Kidney (tissue), 14 donors: Measurements from ENCODE around the gene TXLNG. TPM values are rescaled to one million over a fixed set of nuclear protein-coding genes. Genes with fewer than 3 reads are reported as not detected.

ENCODE experiments used
- DNase-seq, 5 donors: peaks; one replicate each; pipeline ENCODE4 v3.0.0-alpha.2; 2013 to 2020
- FAIRE-seq: peaks from 2 replicates; lab custom pipeline; 2012; peaks lifted over from hg19 to GRCh38; lab: Jason Lieb, UNC
- H3K27ac ChIP-seq, 2 donors: one replicate each; pipeline ENCODE4 v1.7.0; 2013; ENCODE audit warnings: low read depth in 2 of 2, low read length in 2 of 2, inconsistent platforms in 1 of 2
- H3K27me3 ChIP-seq: one replicate; pipeline ENCODE4 v1.7.1; 2013; ENCODE audit warnings: low read length, inconsistent platforms; ENCODE audit not compliant: control insufficient read depth, insufficient read depth
- H3K36me3 ChIP-seq, 3 donors: one replicate each; pipeline versions ENCODE4 v1.7.0 to v1.7.1; 2013; ENCODE audit warnings: low read length in 3 of 3, control low read depth in 1 of 3, inconsistent platforms in 1 of 3; ENCODE audit not compliant: insufficient read depth in 3 of 3, control insufficient read depth in 2 of 3
- H3K4me1 ChIP-seq, 3 donors: one replicate each; pipeline versions ENCODE4 v1.7.0 to v1.7.1; 2013; ENCODE audit warnings: low read length in 3 of 3, inconsistent platforms in 1 of 3, low read depth in 1 of 3; ENCODE audit not compliant: control insufficient read depth in 2 of 3, insufficient read depth in 2 of 3
- H3K4me3 ChIP-seq, 3 donors: one replicate each; pipeline versions ENCODE4 v1.7.0 to v1.8.1; 2013; ENCODE audit warnings: low read length in 3 of 3, control low read depth in 1 of 3, inconsistent platforms in 1 of 3
- H3K9ac ChIP-seq, 3 donors: one replicate each; pipeline versions ENCODE4 v1.7.0 to v1.7.1; 2013; ENCODE audit warnings: low read length in 3 of 3, control low read depth in 1 of 3, inconsistent platforms in 1 of 3
- H3K9me3 ChIP-seq, 3 donors: one replicate each; pipeline versions ENCODE4 v1.7.0 to v1.7.1; 2013; ENCODE audit warnings: low read length in 3 of 3, control low read depth in 1 of 3, inconsistent platforms in 1 of 3; ENCODE audit not compliant: control insufficient read depth in 2 of 3, insufficient read depth in 1 of 3
- intact Hi-C: fragments of 100-400 bp; cut with DNase I; formaldehyde crosslinking; loops from one replicate; pipeline ENCODE4 v1.11.1; 2022
- polyA plus RNA-seq: library from polyadenylated mRNA; stranded (reverse); fragments of 350-450 nt; fragmentation: Illumina TruSeq; extraction: RNeasy Lipid Tissue Mini Kit (QIAGEN cat#74804); gene quantifications from one replicate; pipeline ENCODE4 v1.2.3, GENCODE V29; 2014; ENCODE audit warnings: low read depth, low replicate concordance; ENCODE audit not compliant: insufficient read depth
- total RNA-seq: library from RNA; stranded (reverse); fragmentation: NEBNext Ultra II Directional; extraction: Animal tissue kit (Norgen Biotek cat#: 25700); gene quantifications from one replicate; pipeline ENCODE4 v1.2.1, GENCODE V29; 2021
- TF ChIP-seq, protein P1 (sequence below): IDR thresholded peaks from 3 replicates; pipeline ENCODE4 v1.5.1; 2012; ENCODE audit warnings: mild to moderate bottlenecking, moderate library complexity, borderline replicate concordance; ENCODE audit not compliant: insufficient read depth; ENCODE audit errors: extremely low read depth
- donor health status: control.
- donor health status: control.
- donor health status: control.
- donor health status: control.
- donor health status: control.
- donor health status: DM: yes; HTN: yes; CAD: no.
- donor health status: Normal renal cell carcinoma (clear cell type).

The TXLNG gene
- total and polyA plus RNA-seq, 2 donors from 2014 or later, result 5.9 to 12.3 TPM

DNA sequence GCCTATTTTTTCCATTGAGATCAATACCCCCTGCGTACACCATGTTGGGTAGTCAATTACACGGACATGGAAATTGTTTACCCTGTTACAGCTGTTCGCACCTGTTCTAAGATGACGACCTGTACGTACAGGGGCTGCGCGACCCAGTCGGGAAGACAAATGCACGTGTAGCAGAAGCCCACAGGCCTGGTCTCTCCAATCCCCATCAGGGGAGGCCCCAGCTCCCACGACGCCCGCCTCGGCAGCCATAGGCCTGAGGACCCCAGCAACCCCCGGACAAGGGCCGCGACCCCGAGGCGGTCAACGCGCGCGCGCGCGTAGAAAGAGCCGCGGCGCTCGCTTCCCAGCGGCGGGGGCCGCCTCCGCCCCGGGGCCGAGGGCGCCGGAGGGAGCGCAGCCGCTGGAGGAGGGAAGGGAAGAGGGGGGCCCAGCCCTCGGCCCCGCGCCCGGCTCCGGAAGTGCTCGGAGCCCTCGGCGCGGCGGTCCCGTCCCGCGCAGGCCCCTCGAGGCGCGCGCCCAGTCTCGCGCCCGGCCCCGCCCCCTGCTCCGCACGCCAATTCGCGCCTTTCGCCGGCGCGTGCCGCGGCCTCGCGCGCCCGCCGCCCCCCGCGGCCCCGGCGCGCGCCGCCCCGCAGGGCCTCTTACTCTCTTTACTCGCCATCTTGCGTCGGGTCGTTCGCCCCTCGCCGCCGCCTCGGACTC lies 83.3 kb downstream of the TXLNG start:
- DNase-seq (peak; percentile 15 to 80 (median 62)), FAIRE-seq (no peak)
- peak overlapping the region; percentile 64 to 78 (median 77) for H3K4me3 ChIP-seq
- peak overlapping the region; percentile 78 to 91 for H3K27ac ChIP-seq
- no peaks in the 10 kb centered on the region for H3K9me3 ChIP-seq
- intact Hi-C loops, result no loop called here
- H3K4me1 ChIP-seq, result peaks cover 0 to 3% (median 0%) of the 10 kb centered on the region in 3 donors
- peaks cover 23% of the 10 kb centered on the region for H3K27me3 ChIP-seq
- no peaks in the 10 kb centered on the region for H3K36me3 ChIP-seq
- TF ChIP-seq, protein P1, sequence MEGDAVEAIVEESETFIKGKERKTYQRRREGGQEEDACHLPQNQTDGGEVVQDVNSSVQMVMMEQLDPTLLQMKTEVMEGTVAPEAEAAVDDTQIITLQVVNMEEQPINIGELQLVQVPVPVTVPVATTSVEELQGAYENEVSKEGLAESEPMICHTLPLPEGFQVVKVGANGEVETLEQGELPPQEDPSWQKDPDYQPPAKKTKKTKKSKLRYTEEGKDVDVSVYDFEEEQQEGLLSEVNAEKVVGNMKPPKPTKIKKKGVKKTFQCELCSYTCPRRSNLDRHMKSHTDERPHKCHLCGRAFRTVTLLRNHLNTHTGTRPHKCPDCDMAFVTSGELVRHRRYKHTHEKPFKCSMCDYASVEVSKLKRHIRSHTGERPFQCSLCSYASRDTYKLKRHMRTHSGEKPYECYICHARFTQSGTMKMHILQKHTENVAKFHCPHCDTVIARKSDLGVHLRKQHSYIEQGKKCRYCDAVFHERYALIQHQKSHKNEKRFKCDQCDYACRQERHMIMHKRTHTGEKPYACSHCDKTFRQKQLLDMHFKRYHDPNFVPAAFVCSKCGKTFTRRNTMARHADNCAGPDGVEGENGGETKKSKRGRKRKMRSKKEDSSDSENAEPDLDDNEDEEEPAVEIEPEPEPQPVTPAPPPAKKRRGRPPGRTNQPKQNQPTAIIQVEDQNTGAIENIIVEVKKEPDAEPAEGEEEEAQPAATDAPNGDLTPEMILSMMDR, result no peak
- H3K9ac ChIP-seq, result peak overlapping the region in 2 of 3 donors; percentile 65 to 79

DNA sequence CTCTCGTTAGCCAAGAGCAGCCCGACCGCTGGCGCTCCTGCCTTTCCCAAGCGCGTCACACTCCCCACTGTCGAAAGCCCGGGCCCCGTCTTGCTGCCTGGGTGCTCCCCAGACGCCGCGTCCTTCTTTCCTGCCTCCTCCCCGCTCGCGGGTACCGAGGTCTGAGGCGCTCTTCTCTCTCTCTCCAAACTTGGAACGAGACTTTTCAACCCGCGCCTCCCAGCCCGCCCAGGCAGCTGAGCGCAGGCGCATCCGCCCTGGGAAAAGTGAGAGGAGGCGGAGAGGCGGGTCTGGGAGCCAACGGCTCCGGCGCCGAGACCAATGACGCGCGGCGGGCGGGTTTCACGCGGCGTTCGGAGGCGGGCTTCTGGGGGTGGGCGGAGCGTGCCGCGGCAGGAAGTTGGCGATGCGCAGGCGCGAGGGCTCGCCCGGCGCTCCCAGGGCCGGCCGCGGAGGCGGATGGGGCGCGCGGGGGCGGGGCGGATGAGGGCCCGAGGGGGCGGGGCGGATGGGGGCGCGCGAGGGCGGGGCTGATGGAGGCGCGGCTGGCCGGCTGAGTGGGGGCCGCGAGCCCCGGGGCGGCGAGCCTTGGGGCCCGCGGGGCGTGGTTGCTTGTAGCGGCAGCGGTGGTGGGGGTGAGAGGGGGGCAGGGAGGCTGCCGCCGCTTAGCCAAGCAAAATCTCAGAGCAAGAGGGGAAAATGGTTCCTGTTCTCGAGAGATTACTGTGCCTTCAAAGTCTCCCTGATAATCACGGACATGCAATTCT lies 84.0 kb downstream of the TXLNG start, which contains the start of gene RBBP7:
Gene RBBP7 (minus strand): TSS at position 268 of the 767 bp plus-strand sequence. CDS start 309 bp downstream, outside the sequence.
- intact Hi-C loops, result no loop called here
- no peaks in the 10 kb centered on the region for H3K36me3 ChIP-seq
- TF ChIP-seq, protein P1, result no peak
- peaks cover 0 to 3% (median 0%) of the 10 kb centered on the region in 3 donors for H3K4me1 ChIP-seq
- peaks cover 28% of the 10 kb centered on the region for H3K27me3 ChIP-seq
- peak; percentile 95 to 98 (median 96) for DNase-seq
- H3K9me3 ChIP-seq, result no peaks in the 10 kb centered on the region
- peak within 1 kb of the TSS in 2 of 3 donors; percentile 65 to 79 for H3K9ac ChIP-seq
- H3K4me3 ChIP-seq, result peak within 1 kb of the TSS; percentile 72 to 78 (median 77)
- H3K27ac ChIP-seq, result peak within 1 kb of the TSS; percentile 78 to 91
- FAIRE-seq, result no peak

DNA sequence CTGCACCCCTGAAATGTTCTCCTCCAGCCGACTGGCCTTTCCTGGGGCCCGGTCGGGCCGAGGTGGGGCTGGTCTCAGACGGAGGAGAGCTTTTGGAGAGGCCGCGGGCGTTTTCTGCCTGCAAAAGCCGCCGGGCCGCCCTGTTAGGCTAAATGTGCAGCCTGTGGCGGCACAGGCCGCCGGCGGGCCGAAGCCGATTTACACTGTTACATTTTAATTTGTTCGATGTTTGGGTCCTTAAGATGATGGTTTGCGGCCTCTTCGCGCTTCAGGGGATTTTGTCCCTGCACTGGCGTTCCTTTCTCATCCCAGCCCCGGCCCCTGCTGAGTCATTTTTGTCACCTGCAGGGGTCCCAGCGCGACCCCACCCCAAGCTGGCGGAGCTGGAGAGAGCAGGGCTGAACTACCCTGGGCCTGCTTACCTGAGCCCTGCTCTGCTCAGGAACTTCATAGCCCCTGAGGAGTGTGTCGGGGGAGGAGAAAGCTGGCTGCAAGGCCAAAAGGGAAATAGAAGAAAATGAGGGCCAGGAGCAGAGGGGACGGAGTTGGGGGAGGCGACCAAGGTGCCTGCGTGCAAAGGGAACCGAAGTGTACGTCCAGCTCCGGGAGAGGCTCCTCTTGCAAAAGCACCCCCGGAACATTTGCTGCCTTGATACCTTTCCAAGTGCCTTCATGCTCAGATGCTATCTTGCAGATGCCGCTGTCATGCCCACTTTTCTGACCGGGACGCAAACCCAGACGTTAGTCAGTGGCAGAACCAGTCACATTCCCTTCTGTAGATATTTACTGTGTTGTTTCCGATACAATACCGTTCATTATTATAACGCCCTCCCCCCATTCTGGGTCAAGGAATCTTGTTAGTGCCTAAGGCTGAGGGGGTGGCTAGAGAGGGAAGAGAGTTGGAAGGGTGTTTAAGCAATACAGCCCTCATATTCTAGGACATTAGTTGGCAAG lies 84.9 kb downstream of the TXLNG start:
- DNase-seq, result peak; percentile 30 to 88 (median 43)
- H3K27ac ChIP-seq, result peak overlapping the region; percentile 43 to 80
- intact Hi-C loops, result no loop called here
- no peak for FAIRE-seq
- H3K4me1 ChIP-seq, result peaks cover 0 to 3% (median 0%) of the 10 kb centered on the region in 3 donors
- H3K4me3 ChIP-seq, result peak overlapping the region; percentile 41 to 72 (median 63)
- peaks cover 24% of the 10 kb centered on the region for H3K27me3 ChIP-seq
- TF ChIP-seq, protein P1, result no peak
- H3K9me3 ChIP-seq, result no peaks in the 10 kb centered on the region
- H3K9ac ChIP-seq, result peak overlapping the region in 1 of 3 donors; percentile 55
- H3K36me3 ChIP-seq, result no peaks in the 10 kb centered on the region
